Hippocampal formation (tissue), 2 donors: ENCODE measurements around the gene NSMCE1.
"Not testable (repeated sequence)": the region's sequence is repeated elsewhere in the genome, so short reads cannot be mapped to it uniquely, and the experiment has no call there.

ENCODE experiments used
- DNase-seq, 2 donors: peaks; one replicate each; lab custom pipeline; 2025; lab: John Stamatoyannopoulos, UW

NSMCE1 gene

DNA sequence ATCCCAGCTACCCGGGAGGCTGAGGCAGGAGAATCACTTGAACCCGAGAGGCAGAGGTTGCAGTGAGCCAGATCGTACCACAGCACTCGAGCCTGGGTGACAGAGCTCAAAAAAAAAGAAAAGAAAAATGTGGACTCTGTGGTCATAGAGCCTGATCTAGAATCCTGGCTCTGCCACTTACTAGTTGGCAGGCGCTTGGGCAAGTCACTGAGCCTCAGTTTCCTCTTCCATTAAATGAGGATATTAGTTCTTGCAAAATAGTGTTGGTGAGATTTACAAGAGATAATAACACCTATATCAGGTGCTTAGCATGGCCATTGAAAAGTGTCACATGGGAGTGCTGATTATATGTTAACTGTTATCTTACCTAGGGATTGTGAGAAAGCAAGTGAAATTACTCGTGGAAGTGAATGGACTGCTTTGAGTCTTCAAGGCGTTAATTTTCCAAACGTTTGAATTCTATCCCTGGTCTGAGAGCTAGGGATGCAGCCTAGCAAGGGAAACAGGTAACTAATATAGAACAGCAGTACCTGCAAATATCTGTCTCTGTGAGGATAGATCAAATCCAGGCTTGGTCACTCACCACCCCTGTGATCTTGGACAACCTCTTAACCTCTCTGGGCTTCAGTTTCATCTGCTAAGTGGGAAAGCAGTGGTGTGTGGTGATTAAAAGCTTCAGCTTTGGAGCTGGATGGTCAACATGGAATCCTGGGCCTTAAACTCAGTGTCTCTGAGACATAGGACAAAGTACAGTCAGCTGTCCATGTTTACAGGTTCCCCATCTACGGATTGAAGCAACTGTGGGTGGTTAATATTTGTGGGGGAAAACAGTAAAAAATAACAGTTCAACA lies 953 bp upstream of the NSMCE1 start:
- no peak for DNase-seq

DNA sequence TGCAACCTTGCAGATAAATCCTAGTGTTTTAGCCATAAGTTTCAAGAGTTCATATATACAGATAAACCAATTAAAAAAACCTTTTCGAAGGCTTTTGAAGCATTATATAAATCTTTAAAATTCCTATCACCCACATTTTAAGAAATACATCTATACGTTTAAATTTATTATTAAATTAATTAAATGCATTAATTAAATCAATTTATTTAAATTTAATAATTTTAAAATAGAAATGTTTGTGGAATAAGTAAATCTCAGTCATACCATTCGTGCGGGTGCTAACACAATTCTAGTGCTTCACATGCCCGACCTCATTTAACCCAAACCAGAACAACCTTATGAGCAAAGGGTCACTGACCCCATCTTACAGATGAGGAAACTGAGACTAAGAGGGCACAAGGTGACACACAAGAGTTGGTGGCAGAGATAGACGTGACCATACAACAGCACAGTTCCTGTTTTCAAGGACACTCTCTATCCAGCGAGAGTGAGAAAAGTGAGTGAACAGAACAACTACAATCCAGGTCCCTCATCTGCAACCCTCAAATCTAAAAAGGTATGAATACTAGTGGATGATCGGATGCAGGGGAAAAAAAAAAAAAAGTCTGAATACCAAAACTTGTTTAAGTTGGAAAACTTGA lies 1.4 kb downstream of the NSMCE1 start:
- DNase-seq: no peak

DNA sequence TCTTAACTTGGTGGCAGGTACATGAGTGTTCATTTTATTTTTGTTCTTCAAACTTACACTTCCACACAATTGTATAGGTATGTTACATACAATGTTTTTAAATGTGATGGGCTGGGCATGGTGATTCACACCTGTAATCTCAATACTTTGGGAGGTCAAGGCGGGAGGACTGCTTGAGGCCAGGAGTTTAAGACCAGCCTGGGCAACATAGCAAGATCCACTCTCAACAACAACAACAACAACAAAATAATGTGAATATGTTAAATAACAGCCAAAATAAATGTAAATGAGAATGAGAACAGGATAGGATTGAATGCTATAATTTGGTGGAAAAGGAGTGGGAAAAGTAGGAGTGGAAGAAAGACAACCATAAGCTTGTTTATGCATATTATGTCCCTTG lies 2.6 kb downstream of the NSMCE1 start:
- no peak for DNase-seq

DNA sequence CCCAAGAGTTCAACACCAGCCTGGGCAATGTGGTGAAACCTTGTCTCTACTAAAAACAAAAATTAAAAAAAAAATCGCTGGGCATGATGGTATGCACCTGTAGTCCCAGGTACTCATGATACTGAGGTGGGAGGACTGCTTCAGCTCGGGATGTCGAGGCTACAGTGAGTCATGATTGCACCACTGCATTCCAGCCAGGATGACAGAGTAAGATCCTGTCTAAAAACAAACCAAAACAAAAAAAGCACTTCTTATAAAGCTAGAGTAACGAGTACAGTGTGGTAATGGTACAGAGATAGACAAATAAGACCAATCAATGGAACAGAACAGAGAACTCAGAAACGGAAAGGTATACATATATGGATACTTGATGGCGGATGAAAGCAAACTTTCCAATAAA lies 4.4 kb downstream of the NSMCE1 start:
- no peak for DNase-seq

DNA sequence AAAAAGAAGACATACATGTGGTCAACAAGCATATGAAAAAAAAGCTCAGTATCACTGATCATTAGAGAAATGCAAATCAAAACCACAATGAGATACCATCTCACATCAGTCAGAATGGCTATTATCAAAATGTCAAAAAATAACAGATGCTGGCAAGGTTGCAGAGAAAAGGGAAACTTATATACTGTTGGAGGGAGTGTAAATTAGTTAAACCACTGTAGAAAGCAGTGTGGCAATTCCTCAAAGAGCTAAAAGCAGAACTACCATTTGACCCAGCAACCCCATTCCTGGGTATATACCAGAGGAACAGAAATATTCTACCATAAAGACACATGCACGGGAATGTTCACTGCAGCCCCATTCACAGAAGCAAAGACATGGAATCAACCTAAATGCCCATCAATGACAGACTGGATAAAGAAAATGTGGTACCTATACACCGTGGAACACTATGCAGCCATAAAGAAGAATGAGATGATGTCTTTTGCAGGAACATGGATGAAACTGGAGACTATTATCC lies 5.6 kb downstream of the NSMCE1 start:
- not testable (repeated sequence) for DNase-seq

DNA sequence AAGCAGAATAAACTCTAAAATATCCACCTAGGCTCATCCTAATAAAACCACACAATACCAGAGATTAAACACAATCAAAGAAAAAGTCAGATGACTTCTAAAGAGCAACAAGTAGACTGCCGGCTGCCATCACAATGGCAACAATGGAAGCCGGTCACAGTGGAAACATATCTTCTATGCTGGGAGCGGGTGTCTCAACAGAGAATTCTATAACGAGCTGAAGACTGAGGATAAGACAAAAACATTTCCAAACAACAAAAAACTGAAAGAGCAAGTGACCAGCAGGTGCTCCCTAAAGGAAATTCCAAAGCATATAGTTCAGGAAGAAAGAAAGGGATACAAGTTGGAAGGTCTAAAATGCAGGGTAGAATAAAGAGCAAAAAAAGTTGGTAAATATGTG lies 8.9 kb downstream of the NSMCE1 start:
- DNase-seq: no peak

DNA sequence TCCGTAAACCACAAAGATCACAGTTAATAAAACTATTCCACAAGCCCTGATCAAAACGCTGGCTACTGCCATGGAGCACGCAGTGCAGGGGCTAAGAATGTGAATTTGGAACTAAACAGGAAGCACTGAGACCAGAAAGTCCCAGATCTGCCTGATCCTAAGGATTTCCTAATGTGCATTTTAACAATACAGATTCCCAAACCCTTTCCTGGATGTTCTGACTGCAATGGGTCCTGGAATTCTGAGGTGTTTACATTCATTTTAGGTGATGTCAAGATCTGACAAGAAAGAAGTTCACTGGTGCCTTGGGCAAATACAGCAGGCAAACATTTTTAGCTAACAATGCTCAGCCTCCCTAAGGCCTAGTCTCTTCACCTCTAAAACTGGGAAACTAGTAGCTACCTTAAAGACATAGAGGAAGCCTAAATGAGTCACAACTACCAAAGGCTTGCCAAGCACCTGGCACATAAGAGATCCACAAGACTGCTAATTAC lies 10.3 kb downstream of the NSMCE1 start:
- no peak for DNase-seq

DNA sequence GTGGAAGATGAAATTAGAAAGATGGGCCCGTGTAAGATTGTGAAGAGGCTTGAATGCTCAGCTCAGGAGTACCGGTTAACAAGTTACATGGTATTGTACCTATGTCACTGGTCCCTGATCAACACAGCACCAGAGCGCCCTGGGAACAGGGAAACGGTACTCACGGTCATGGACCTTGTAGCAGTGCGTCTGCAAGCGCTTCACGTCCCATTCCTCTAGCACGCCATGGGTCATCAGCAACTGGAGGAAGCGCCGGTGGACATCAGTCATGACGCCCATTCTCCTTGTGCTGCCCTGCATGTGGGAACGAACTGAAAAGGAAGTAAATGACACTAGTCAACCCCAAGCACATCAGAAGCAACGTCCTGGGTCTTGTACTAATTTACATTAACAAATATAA lies 11.3 kb downstream of the NSMCE1 start:
- no peak for DNase-seq

DNA sequence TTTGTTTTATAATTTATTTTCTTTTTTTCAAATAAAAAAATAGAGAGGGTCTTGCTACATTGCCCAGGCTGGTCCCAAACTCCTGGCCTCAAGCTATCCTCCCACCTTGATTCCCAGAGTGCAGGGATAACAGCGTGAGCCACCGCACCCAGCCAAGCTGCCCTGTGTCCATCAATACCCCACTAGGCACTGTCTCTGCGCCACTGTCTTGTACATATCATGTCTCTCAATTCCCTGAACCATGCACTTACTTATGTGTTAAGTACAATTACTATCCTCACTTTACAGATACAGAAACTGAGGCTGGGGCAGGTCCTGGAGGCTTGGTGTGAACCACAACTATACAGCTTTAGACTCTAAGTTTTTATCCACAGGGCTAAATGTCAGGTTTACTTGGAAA lies 11.7 kb downstream of the NSMCE1 start:
- no peak for DNase-seq

DNA sequence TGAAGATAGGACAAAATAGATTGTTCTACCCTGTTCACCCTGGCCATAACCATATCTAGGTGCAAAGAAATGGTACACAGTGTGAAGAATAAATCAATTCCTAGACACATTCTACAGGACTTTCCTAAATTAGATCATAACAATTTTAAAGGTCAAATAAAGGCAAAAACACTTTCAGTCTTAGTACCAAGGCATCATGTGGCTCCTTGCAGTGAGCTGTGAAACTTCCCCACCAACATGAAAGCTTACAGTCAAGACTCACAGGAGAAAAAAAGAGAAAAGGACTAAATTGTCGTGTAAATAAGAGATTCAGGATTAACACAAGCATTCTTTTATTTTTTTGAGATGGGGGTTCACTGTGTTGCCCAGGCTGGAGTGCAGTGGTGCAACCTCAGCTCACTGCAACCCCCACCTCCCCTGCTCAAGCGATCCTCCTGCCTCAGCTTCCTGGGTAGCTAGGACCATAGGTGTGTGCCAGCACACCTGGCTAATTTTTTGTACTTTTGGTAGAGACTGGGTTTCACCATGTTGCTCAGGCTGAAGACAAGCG lies 14.2 kb downstream of the NSMCE1 start:
- no peak for DNase-seq

DNA sequence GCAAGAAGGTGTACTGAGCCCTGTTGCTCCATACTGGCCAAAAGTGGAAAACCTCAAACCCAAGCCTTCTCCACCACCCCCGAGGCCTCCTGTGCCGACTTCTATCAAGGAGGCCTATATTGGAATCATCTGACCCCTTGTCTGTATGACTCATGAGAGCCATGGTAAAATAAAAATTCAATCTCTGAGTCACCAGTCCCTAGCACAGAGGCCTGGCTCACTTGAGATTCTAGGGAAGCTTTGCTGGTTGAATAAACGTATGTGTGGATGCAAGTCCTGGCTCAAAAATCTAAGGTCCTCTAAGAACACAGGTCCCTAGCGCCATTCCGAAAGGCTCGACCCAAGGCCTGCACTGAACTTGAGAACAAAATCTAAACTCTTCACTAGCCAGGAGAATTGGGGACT lies 15.0 kb downstream of the NSMCE1 start:
- DNase-seq: no peak

DNA sequence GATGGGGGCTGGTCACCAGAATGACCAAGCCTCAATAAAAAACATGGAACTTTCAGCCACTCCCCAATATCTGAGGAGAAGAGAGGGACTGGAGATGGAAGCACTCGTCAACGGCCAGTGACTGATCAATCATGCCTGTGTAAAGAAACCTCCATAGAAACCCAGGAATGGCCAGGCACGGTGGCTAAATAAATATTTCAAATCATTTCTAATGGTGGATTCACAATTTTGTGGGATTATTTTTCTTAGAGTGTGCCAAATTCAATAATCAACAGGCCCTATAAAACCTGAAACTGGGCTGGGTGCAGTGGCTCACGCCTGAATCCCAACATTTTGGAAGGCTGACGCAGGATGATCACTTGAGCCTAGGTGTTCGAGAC lies 16.4 kb downstream of the NSMCE1 start:
- DNase-seq: no peak

DNA sequence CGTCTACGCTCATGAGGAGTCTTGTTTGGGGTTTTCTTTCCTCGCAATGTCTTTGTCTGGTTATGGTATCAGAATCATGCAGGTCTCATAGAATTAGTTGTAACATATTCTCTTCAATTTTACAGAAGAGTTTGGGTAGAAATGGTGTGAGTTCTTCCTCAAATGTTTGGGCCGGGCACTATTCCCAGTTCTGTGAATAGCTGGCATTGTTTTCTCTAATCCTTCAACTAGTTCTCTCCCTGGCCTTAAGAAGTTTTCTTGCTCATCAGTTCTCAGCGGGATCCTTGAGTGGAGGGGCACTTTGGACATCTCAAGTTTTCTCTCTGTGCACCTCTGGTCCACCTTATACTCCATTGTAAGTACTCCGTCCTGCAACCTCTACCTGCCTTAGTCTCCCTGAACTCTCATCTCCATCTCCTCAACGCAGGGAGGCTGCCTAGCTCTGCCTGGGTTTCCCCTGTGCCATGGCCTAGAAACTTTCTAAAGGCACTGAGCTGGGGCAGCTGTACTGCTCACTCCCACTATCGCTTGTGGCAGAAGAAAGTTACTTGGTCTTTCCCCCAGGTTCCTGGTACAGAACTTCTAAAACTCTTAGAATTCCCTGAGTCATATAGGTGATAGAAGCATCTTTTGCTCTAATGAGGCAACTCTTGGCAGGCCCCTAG lies 16.9 kb downstream of the NSMCE1 start:
- DNase-seq: no peak

DNA sequence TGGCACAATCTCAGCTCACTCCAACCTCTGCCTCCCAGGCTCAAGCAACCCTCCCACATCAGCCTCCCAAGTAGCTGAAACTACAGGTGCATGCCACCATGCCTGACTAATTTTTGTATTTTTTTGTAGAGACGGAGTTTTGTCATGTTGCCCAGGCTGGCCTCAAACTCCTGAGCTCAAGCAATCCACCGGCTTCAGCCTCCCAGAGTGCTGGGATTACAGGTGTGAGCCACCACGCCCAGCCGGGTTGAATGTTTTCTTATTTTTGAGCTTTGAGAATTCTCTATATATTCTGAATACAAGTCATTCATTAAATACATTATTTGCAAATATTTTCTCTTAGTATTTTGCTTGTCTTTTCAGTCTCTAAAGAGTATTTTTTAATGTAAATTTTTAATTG lies 19.7 kb downstream of the NSMCE1 start:
- DNase-seq: not testable (repeated sequence)

DNA sequence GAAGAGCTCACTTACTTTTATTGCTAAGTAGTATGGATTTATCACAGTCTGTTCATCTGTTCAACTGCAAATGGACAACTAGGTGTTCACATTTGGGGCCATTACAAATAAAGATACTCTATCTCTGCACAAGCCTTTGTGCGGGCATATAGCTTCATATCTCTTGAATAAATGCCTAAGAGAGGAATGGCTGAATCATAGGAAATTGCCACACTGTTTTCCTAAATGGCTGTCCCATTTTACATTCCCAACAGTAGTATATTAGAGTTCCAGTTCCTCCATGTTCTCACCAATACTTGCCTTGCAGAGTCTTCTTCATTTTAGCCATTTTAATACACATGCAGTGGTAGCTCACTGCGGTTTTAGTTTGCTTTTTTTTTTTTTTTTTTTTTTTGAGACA lies 20.5 kb downstream of the NSMCE1 start:
- no peak for DNase-seq

DNA sequence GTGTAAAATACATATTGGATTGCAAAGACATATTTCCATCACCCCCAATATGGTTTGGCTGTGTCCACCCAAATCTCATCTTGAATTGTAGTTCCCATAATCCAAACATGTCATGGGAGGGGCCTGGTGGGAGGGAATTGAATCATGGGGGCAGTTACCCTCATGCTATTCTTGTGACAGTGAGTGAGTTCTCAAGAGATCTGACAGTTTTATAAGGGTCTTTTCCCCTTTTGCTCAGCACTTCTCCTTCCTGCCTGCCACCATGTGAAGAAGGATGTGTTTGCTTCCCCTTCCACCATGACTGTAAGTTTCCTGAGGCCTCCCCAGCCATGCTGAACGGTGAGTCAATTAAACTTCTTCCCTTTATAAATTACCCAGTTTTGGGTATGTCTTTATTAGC lies 21.5 kb downstream of the NSMCE1 start:
- not testable (repeated sequence) for DNase-seq

DNA sequence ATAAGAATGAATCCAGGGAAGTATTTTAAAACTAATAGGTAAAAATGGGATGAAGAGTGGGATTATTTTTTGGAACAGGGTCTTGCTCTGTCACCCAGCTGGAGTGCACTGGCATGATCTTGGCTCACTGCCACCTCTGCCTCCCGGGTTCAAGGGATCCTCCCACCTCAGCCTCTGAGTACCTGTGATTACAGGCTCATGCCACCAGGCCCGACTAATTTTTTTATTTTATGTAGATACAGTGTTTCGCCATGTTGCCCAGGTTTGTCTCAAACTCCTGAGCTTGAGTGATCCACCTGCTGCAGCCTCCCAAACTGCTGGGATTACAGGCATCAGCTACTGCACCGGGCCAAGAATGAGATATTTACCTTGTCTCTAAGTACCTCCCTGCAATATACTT lies 22.1 kb downstream of the NSMCE1 start:
- no peak for DNase-seq

DNA sequence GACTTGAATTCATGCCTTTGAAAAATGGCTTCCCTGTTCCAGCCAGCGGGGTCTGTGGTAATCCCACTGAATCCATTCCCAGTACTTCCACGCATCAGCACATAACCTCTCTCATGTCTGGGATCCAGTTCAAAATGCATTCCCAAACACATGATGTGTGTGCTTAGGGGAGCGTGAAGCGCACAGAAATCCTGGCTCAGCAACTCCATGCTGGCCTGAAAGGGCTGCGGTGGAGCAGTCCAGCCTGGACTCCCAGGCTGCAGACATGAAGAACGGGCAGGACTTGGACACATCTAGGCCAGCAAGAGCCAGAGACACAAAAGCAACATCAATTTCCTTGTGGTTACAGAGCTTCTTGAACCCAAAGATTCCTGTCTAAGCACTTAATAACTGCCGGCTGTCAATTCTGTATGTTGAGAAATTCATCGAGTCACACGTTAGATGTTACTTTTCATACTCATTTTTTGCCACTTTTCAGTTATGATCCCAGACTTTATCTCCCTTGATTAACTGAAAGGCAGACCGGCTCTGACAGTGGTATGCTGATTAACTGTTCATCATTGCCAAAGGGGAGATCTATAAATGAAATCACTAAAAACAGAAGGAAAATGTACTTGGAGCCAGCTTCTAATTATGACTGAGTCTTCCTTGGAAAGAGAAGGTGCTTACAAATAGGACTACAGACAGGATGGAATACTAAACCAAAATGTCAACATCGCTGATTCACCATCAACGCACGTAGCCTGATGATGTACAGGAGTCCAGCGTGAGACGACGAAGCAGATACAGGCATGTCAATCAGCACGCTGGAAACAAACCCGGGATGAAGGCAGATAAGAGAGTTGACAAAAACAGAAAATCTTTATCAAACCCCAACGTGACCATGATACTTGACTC lies 23.0 kb downstream of the NSMCE1 start:
- no peak for DNase-seq

DNA sequence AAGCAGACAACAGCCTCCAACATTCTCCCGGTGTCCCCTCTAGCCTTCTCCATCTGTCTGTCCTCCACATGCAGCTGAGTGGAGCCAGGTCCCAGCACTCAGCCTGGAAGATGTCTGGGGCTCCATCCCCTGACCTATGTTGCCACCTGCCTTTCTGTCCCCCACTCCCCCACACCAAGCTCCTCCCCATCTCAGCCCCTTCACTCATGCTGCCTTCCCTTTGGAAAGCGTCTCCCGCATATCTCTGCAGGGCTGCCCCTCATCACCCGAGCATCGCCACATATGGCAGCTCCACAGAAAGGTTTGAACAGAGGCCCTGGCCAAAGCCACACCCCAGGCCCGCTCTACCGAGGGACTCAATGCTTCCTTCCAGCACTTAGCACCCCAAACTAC lies 24.2 kb downstream of the NSMCE1 start:
- no peak for DNase-seq

DNA sequence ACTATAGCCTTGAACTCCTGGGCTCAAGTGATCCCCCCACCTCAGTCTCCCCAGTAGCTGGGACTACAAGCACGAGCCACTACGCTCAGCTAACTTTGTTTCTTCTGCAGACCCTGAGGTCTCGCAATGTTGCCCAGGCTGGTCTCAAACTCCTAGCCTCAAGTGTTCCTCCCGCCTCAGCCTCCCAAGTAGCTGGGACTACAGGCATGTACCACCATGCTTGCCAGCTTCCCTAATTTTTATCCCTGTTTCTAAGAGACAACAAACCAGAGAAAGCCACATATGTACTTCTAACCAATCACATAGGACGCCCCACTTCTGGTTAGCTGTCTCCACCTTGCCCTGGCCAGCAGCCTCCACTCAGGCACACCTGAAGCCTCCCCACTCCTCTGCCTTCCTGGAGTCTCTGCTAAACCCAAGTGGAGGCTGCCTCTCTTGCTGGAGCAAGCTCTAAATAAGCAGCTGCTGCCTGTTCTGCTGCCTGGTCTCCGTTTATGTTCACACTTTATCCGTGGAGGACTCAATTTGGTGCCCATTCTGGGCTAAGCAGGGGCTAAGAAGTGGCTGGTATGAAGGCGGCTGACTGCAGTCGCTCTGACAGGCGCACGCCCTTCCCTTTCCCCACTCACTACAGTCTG lies 24.7 kb downstream of the NSMCE1 start:
- no peak for DNase-seq
